ENCODE measurements around the gene ETS2. TPM values are rescaled to one million over a fixed set of nuclear protein-coding genes. Genes with fewer than 3 reads are reported as not detected.

Gene ETS2
- total RNA-seq, 1 donor from 2014 or later = 40.3 TPM

GRCh38 chr21:38804030-38804788 is 1.5 kb upstream of the ETS2 start:
- no peaks in the 10 kb centered on the region for H3K36me3 Mint-ChIP-seq (ENCODE audit: low read depth, unreplicated experiment)
- H3K36me3 ChIP-seq (ENCODE audit: insufficient read depth, low read length) = no peaks in the 10 kb centered on the region
- H3K4me3 ChIP-seq (ENCODE audit: insufficient read depth, low read depth, low read length) = peak overlapping the region; percentile 86
- H3K4me1 Mint-ChIP-seq (ENCODE audit: low read depth, unreplicated experiment) = peaks cover 25% of the 10 kb centered on the region
- DNase-seq (ENCODE audit: low read depth) = peak; percentile 32
- H3K9me3 Mint-ChIP-seq (ENCODE audit: unreplicated experiment) = peaks cover 3% of the 10 kb centered on the region
- H3K27ac Mint-ChIP-seq (ENCODE audit: unreplicated experiment) = peak overlapping the region; percentile 53
- H3K9ac ChIP-seq (ENCODE audit: low read length) = peak overlapping the region; percentile 94
- no peak for TF ChIP-seq CTCF (IDR thresholded peaks at IDR 0.05; ENCODE audit: insufficient read depth, low read depth, low read length)
- H3K4me3 Mint-ChIP-seq (ENCODE audit: unreplicated experiment) = peak overlapping the region; percentile 80
- H2AFZ ChIP-seq (ENCODE audit: low read depth, low read length) = peak overlapping the region; percentile 74
- peaks cover 27% of the 10 kb centered on the region for H3K4me1 ChIP-seq (ENCODE audit: insufficient read depth, low read length)
- FAIRE-seq = no peak
- H3K27me3 ChIP-seq (ENCODE audit: insufficient read depth, low read length) = no peaks in the 10 kb centered on the region
- H4K20me1 ChIP-seq (ENCODE audit: insufficient read depth, low read length) = peaks cover 26% of the 10 kb centered on the region
- peaks cover 33% of the 10 kb centered on the region for H3K79me2 ChIP-seq (ENCODE audit: insufficient read depth, low read length)
- peak overlapping the region; percentile 76 for H3K27ac ChIP-seq (ENCODE audit: low read depth, low read length)
- H3K4me2 ChIP-seq (ENCODE audit: low read length) = peak overlapping the region; percentile 95
- no peaks in the 10 kb centered on the region for H3K9me3 ChIP-seq (ENCODE audit: insufficient read depth, low read depth, low read length)
- no peaks in the 10 kb centered on the region for H3K27me3 Mint-ChIP-seq (ENCODE audit: low read depth, unreplicated experiment)

GRCh38 chr21:38804789-38805327 is 871 bp upstream of the ETS2 start:
- H3K4me1 ChIP-seq (ENCODE audit: insufficient read depth, low read length) = peaks cover 27% of the 10 kb centered on the region
- H3K79me2 ChIP-seq (ENCODE audit: insufficient read depth, low read length) = peaks cover 40% of the 10 kb centered on the region
- peaks cover 3% of the 10 kb centered on the region for H3K9me3 Mint-ChIP-seq (ENCODE audit: unreplicated experiment)
- no peaks in the 10 kb centered on the region for H3K27me3 Mint-ChIP-seq (ENCODE audit: low read depth, unreplicated experiment)
- H3K36me3 ChIP-seq (ENCODE audit: insufficient read depth, low read length) = no peaks in the 10 kb centered on the region
- H3K36me3 Mint-ChIP-seq (ENCODE audit: low read depth, unreplicated experiment) = peaks cover 2% of the 10 kb centered on the region
- DNase-seq (ENCODE audit: low read depth) (peak; percentile 58), FAIRE-seq (no peak)
- peak overlapping the region; percentile 94 for H3K9ac ChIP-seq (ENCODE audit: low read length)
- peak overlapping the region; percentile 76 for H3K27ac ChIP-seq (ENCODE audit: low read depth, low read length)
- no peaks in the 10 kb centered on the region for H3K27me3 ChIP-seq (ENCODE audit: insufficient read depth, low read length)
- H3K9me3 ChIP-seq (ENCODE audit: insufficient read depth, low read depth, low read length) = no peaks in the 10 kb centered on the region
- H3K4me3 ChIP-seq (ENCODE audit: insufficient read depth, low read depth, low read length) = peak overlapping the region; percentile 86
- TF ChIP-seq CTCF (IDR thresholded peaks at IDR 0.05; ENCODE audit: insufficient read depth, low read depth, low read length) = peak; percentile 22
- no peak for TF ChIP-seq EZH2 (IDR thresholded peaks at IDR 0.05; ENCODE audit: insufficient read depth, low read length)
- peak overlapping the region; percentile 80 for H3K4me3 Mint-ChIP-seq (ENCODE audit: unreplicated experiment)
- H3K27ac Mint-ChIP-seq (ENCODE audit: unreplicated experiment) = peak overlapping the region; percentile 53
- peaks cover 32% of the 10 kb centered on the region for H4K20me1 ChIP-seq (ENCODE audit: insufficient read depth, low read length)
- H2AFZ ChIP-seq (ENCODE audit: low read depth, low read length) = peak overlapping the region; percentile 74
- H3K4me2 ChIP-seq (ENCODE audit: low read length) = peak overlapping the region; percentile 95
- H3K4me1 Mint-ChIP-seq (ENCODE audit: low read depth, unreplicated experiment) = peaks cover 28% of the 10 kb centered on the region

Data from astrocyte (in vitro differentiated cells and primary cell).